ENCODE measurements around the gene PCDHAC2.

GRCh38 chr5:140989254-140990020 is 23.2 kb downstream of the PCDHAC2 start:
- TF ChIP-seq GATA2 (IDR thresholded peaks at IDR 0.05; ENCODE audit: low read depth, low read length) (no peak), GATA3 (IDR thresholded peaks at IDR 0.05; ENCODE audit: low read depth, low read length) (no peak)
